HCT116 (cell line): ENCODE results near the gene CPNE2. TPM values are rescaled to one million over a fixed set of nuclear protein-coding genes. Genes with fewer than 3 reads are reported as not detected.

Experiments
- ATAC-seq: fragments of 200-7000 bp; cut with Tn5 transposase; 2 replicates; pipeline ENCODE4 v1.9.1; 2020; ENCODE audit warnings: mild to moderate bottlenecking, moderate library complexity
- BruUV-seq: library from RNA; stranded (reverse); fragments of 400-500 nt; replicated peaks from 2 replicates; lab custom pipeline; 2021; lab: Mats Ljungman, UMichigan
- CTCF ChIA-PET: fragments of 300-600 bp; sonication (Branson Sonifier 250); formaldehyde crosslinking; loops from one replicate; lab custom pipeline; 2021; ENCODE audit warnings: antibody characterized with exemption; lab: Charles Lee
- POLR2A ChIA-PET: fragments of 300-600, 350-600 bp; sonication (Branson Sonifier 250); formaldehyde crosslinking; loops from one replicate; lab custom pipeline; 2021; ENCODE audit warnings: antibody characterized with exemption; lab: Charles Lee
- RAD21 ChIA-PET, 2 experiments: fragments of 300-600 bp; sonication (Branson Sonifier 250); formaldehyde crosslinking; loops; one replicate each; lab custom pipeline; 2023; ENCODE audit warnings: low total read pairs in 2 of 2; ENCODE audit not compliant: uncharacterized antibody in 2 of 2, unreplicated experiment in 2 of 2, low non-redundant PET in 1 of 2; lab: Charles Lee
- DNase-seq: peaks from one replicate; pipeline ENCODE4 v3.0.0-alpha.2; 2010; ENCODE audit warnings: low read depth, low spot score
- H2AFZ ChIP-seq: fragments of 200-600 bp; shearing (Covaris generic), sonication (generic); 2 replicates; pipeline ENCODE4 v1.6.1; 2017; ENCODE audit warnings: low read depth, mixed run types, mixed read lengths, antibody characterized with exemption, low read length; ENCODE audit not compliant: poor library complexity, severe bottlenecking
- H3K27ac ChIP-seq: 2 replicates; pipeline ENCODE4 v1.5.1; 2012; ENCODE audit warnings: low read depth, low read length
- H3K27me3 ChIP-seq: fragments of 200-600 bp; sonication (generic); 2 replicates; pipeline ENCODE4 v1.6.1; 2016; ENCODE audit warnings: mixed run types, low read length, mixed read lengths; ENCODE audit not compliant: insufficient read depth
- H3K36me3 ChIP-seq, 2 experiments: fragments of 200-500 bp in 1 of 2; fragments of 200-600 bp in 1 of 2; sonication (Bioruptor generic) in 1 of 2; sonication (generic) in 1 of 2; 2 replicates each; pipeline versions ENCODE4 v1.5.1 to v1.6.1; 2014 to 2016; ENCODE audit warnings: low read length in 2 of 2, inconsistent platforms in 1 of 2, mixed read lengths in 1 of 2, mixed run types in 1 of 2; ENCODE audit not compliant: insufficient read depth in 2 of 2, control insufficient read depth in 1 of 2
- H3K4me1 ChIP-seq, 2 experiments: fragments of 200-600 bp in 1 of 2; sonication (generic) in 1 of 2; 2 replicates each; pipeline versions ENCODE4 v1.5.1 to v1.6.1; 2012 to 2017; ENCODE audit warnings: low read length in 2 of 2, inconsistent platforms in 1 of 2, mild to moderate bottlenecking in 1 of 2, mixed read lengths in 1 of 2, mixed run types in 1 of 2, moderate library complexity in 1 of 2; ENCODE audit not compliant: insufficient read depth in 2 of 2, control insufficient read depth in 1 of 2
- H3K4me2 ChIP-seq: fragments of 200-600 bp; sonication (generic); 2 replicates; pipeline ENCODE4 v1.6.1; 2017; ENCODE audit warnings: mixed run types, low read length, mixed read lengths
- H3K4me3 ChIP-seq, 2 experiments: fragments of 200-600 bp in 1 of 2; sonication (generic) in 1 of 2; replicated peaks in 1 of 2; 2 replicates each; pipeline ENCODE4 v1.5.1; 2011 to 2016; ENCODE audit warnings: low read length in 2 of 2, control low read depth in 1 of 2, low read depth in 1 of 2, mild to moderate bottlenecking in 1 of 2, mixed read lengths in 1 of 2, mixed run types in 1 of 2
- H3K79me2 ChIP-seq: fragments of 200-600 bp; sonication (generic); 2 replicates; pipeline ENCODE4 v1.6.1; 2017; ENCODE audit warnings: mild to moderate bottlenecking, mixed run types, low read length, moderate library complexity, mixed read lengths; ENCODE audit not compliant: insufficient read depth
- H3K9ac ChIP-seq: fragments of 200-600 bp; sonication (generic); 2 replicates; pipeline ENCODE4 v1.6.1; 2016; ENCODE audit warnings: low read length, mixed read lengths
- H3K9me2 ChIP-seq: fragments of 200-600 bp; sonication (generic), shearing (Covaris generic); 2 replicates; pipeline ENCODE4 v1.6.1; 2017; ENCODE audit warnings: mixed run types, mild to moderate bottlenecking, moderate library complexity; ENCODE audit not compliant: insufficient read depth
- H3K9me3 ChIP-seq, 2 experiments: fragments of 200-500 bp in 1 of 2; fragments of 200-600 bp in 1 of 2; sonication (Bioruptor generic) in 1 of 2; sonication (generic) in 1 of 2; 2 replicates each; pipeline ENCODE4 v1.6.1; 2014 to 2017; ENCODE audit warnings: low read length in 2 of 2, mixed read lengths in 2 of 2, inconsistent platforms in 1 of 2, low read depth in 1 of 2, mild to moderate bottlenecking in 1 of 2, mixed run types in 1 of 2, moderate library complexity in 1 of 2; ENCODE audit not compliant: control insufficient read depth in 1 of 2, insufficient read depth in 1 of 2
- H4K20me1 ChIP-seq: fragments of 200-600 bp; sonication (generic), shearing (Covaris generic); 2 replicates; pipeline ENCODE4 v1.6.1; 2017; ENCODE audit warnings: mixed run types, mild to moderate bottlenecking, moderate library complexity; ENCODE audit not compliant: insufficient read depth
- EGR1 ChIP-seq: IDR thresholded peaks from 2 replicates; pipeline ENCODE4 v1.6.1; 2012; ENCODE audit warnings: low read depth
- ELF1 ChIP-seq: IDR thresholded peaks from 2 replicates; pipeline ENCODE4 v1.6.1; 2012; ENCODE audit warnings: low read depth, borderline replicate concordance
- EZH2 ChIP-seq: fragments of 200-600 bp; sonication (generic); IDR thresholded peaks from 2 replicates; pipeline ENCODE4 v1.6.1; 2017; ENCODE audit warnings: antibody characterized with exemption, mixed run types
- FOSL1 ChIP-seq: IDR thresholded peaks from 2 replicates; pipeline ENCODE4 v1.6.1; 2012; ENCODE audit warnings: low read depth
- SIN3A ChIP-seq: IDR thresholded peaks from 2 replicates; pipeline ENCODE4 v1.6.1; 2012; ENCODE audit warnings: low read depth
- TCF7L2 ChIP-seq: IDR thresholded peaks from 2 replicates; pipeline ENCODE4 v1.7.0; 2011; ENCODE audit warnings: borderline replicate concordance, inconsistent platforms; ENCODE audit not compliant: insufficient read depth, insufficient read length; ENCODE audit errors: extremely low read depth
- YY1 ChIP-seq: IDR thresholded peaks from 2 replicates; pipeline ENCODE4 v1.6.1; 2011; ENCODE audit warnings: low read length, low read depth, moderate library complexity, mild to moderate bottlenecking; ENCODE audit not compliant: insufficient replicate concordance; ENCODE audit errors: extremely low read depth
- ZFX ChIP-seq: fragments of 450-650 bp; IDR thresholded peaks from 2 replicates; pipeline ENCODE4 v1.6.1; 2017
- ZNF274 ChIP-seq: fragments of 200-500 bp; sonication (Bioruptor generic); IDR thresholded peaks from 2 replicates; pipeline ENCODE4 v1.6.1; 2014; ENCODE audit warnings: mild to moderate bottlenecking, low read depth, low read length, inconsistent platforms
- intact Hi-C: fragments of 100-400 bp; cut with micrococcal nuclease; formaldehyde crosslinking; loops from 2 replicates; pipeline ENCODE4 v1.10.0; 2022
- total RNA-seq: library from RNA; stranded (reverse); gene quantifications from one replicate; pipeline ENCODE4 v1.2.1, GENCODE V29; 2021; ENCODE audit not compliant: unreplicated experiment
- TF ChIP-seq, protein P1 (sequence below), 3 experiments: fragments of 200-600 bp in 1 of 3; sonication (generic) in 1 of 3; IDR thresholded peaks in 2 of 3; conservative IDR thresholded peaks in 1 of 3; 2 replicates each; pipeline ENCODE4 v1.5.1; 2012 to 2017; ENCODE audit warnings: low read depth in 2 of 3, low read length in 2 of 3, antibody characterized with exemption in 1 of 3, borderline replicate concordance in 1 of 3, control low read depth in 1 of 3, mild to moderate bottlenecking in 1 of 3, mixed read lengths in 1 of 3, mixed run types in 1 of 3, moderate library complexity in 1 of 3; ENCODE audit not compliant: insufficient read depth in 1 of 3

Gene CPNE2
- total RNA-seq, 1 experiment from 2014 or later, result 31.2 TPM

DNA sequence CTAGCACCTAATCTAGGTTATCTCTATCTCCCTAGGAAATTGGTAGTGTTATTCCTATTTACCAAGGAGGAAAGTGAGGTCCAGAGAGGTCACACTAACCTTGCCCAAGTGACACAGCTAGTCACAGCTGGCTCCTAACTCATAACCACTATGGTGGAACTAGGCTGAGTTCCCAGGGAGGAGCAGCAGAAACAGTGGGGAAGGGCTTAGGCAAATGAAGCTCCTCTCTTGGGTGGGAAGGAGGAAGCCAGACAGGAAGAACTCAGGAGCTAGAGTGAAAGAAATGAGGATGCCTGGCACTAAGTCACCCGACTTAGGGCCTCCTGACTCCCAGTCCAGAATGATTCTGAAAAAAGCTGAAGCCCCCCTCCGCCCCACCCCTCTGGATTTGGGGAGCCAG, 59.0 kb downstream of the CPNE2 start:
- Histone ChIP-seq H3K4me2 (no peak overlapping the region), H3K9me2 (no peaks in the 10 kb centered on the region), H3K9ac (no peak overlapping the region), H3K27ac (no peak overlapping the region), H3K4me1 (no peaks in the 10 kb centered on the region), H4K20me1 (no peaks in the 10 kb centered on the region), H2AFZ (no peak overlapping the region), H3K27me3 (no peaks in the 10 kb centered on the region), H3K79me2 (no peaks in the 10 kb centered on the region), H3K36me3 (peaks cover 11 to 19% of the 10 kb centered on the region in 2 experiments; a peak in 2 of 4 replicates), H3K4me3 (no peak overlapping the region), H3K9me3 (no peaks in the 10 kb centered on the region)
- no TSS peak for BruUV-seq
- RAD21 ChIA-PET, result no interaction called here
- ATAC-seq (no peak), DNase-seq (no peak)
- CTCF ChIA-PET, result no interaction called here
- POLR2A ChIA-PET, result no interaction called here
- intact Hi-C loops, result no loop called here
- no peak for TF ChIP-seq ZNF274
- TF ChIP-seq, protein P1, sequence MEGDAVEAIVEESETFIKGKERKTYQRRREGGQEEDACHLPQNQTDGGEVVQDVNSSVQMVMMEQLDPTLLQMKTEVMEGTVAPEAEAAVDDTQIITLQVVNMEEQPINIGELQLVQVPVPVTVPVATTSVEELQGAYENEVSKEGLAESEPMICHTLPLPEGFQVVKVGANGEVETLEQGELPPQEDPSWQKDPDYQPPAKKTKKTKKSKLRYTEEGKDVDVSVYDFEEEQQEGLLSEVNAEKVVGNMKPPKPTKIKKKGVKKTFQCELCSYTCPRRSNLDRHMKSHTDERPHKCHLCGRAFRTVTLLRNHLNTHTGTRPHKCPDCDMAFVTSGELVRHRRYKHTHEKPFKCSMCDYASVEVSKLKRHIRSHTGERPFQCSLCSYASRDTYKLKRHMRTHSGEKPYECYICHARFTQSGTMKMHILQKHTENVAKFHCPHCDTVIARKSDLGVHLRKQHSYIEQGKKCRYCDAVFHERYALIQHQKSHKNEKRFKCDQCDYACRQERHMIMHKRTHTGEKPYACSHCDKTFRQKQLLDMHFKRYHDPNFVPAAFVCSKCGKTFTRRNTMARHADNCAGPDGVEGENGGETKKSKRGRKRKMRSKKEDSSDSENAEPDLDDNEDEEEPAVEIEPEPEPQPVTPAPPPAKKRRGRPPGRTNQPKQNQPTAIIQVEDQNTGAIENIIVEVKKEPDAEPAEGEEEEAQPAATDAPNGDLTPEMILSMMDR (IDR thresholded peaks at IDR 0.05 in 2 of 3, conservative IDR thresholded peaks at IDR 0.05 in 1 of 3; ENCODE audit: borderline replicate concordance in 1 of 3, insufficient read depth in 1 of 3, low read depth in 2 of 3, low read length in 2 of 3), result no peak
- no peak for TF ChIP-seq FOSL1
- no peak for TF ChIP-seq SIN3A
- no peak for TF ChIP-seq EGR1
- no peak for TF ChIP-seq ELF1
- TF ChIP-seq YY1, result no peak
- TF ChIP-seq ZFX, result no peak
- no peak for TF ChIP-seq TCF7L2
- no peak for TF ChIP-seq EZH2
